GM19395 (cell line): ENCODE results near the gene FRMD8.
A peak's percentile ranks its signal among the peaks of the same experiment; 100 is the strongest.
"Not testable (repeated sequence)": the region's sequence is repeated elsewhere in the genome, so short reads cannot be mapped to it uniquely, and the experiment has no call there.

Experiments used
- ATAC-seq: cut with Tn5 transposase; IDR thresholded peaks from one replicate; pipeline ENCODE4 v1.9.1; 2021; ENCODE audit warnings: mild to moderate bottlenecking, moderate library complexity; ENCODE audit not compliant: unreplicated experiment

The FRMD8 gene

GRCh38 chr11:65411681-65412070 lies 25.2 kb downstream of the FRMD8 start:
- ATAC-seq, result no peak

- ATAC-seq, result no peak
These were observed 26.0 kb downstream of the FRMD8 start for GRCh38 chr11:65412271-65413076.

- ATAC-seq, result not testable (repeated sequence)
These were observed 26.7 kb downstream of the FRMD8 start for GRCh38 chr11:65413077-65413664.

GRCh38 chr11:65414776-65415498 lies 28.5 kb downstream of the FRMD8 start:
- ATAC-seq, result no peak

- ATAC-seq, result no peak
These were observed 29.3 kb downstream of the FRMD8 start for GRCh38 chr11:65415499-65416340.

- no peak for ATAC-seq
These were observed 29.9 kb downstream of the FRMD8 start for GRCh38 chr11:65416341-65416824.

GRCh38 chr11:65416841-65417701 lies 30.6 kb downstream of the FRMD8 start:
- ATAC-seq, result no peak

GRCh38 chr11:65417702-65418430 lies 31.4 kb downstream of the FRMD8 start:
- ATAC-seq, result no peak

GRCh38 chr11:65418431-65418680 lies 31.9 kb downstream of the FRMD8 start:
- no peak for ATAC-seq

- peak; percentile 43 for ATAC-seq
These were observed 32.4 kb downstream of the FRMD8 start for GRCh38 chr11:65418681-65419459.

GRCh38 chr11:65419460-65419771 lies 33.0 kb downstream of the FRMD8 start:
- no peak for ATAC-seq

GRCh38 chr11:65419772-65420481 lies 33.5 kb downstream of the FRMD8 start:
- ATAC-seq, result no peak

- no peak for ATAC-seq
These were observed 34.1 kb downstream of the FRMD8 start for GRCh38 chr11:65420506-65420905.

- ATAC-seq, result no peak
These were observed 34.7 kb downstream of the FRMD8 start for GRCh38 chr11:65420979-65421793.

GRCh38 chr11:65421794-65422632 lies 35.6 kb downstream of the FRMD8 start:
- ATAC-seq, result no peak
